Central memory CD8-positive, alpha-beta T cell (primary cell): Measurements from ENCODE around the gene SMIM29.

Experiments used
- ATAC-seq: fragments of 150-1000 bp; cut with Tn5 transposase; replicated peaks from 2 replicates; pipeline ENCODE4 v1.10.0; 2022; ENCODE audit warnings: mild to moderate bottlenecking, moderate FRiP score, moderate number of reproducible peaks; ENCODE audit not compliant: poor library complexity, severe bottlenecking; ENCODE audit errors: extremely low read depth
- DNase-seq, 2 donors: peaks; one replicate each; pipeline ENCODE4 v3.0.0; 2021; ENCODE audit warnings: low spot score in 2 of 2
- H3K27ac Mint-ChIP-seq: one replicate; pipeline ENCODE4 v1.8.0; 2022; ENCODE audit warnings: low read depth, mild to moderate bottlenecking, moderate library complexity, mixed read lengths
- H3K27me3 Mint-ChIP-seq: one replicate; pipeline ENCODE4 v1.8.0; 2022; ENCODE audit warnings: mixed read lengths
- H3K36me3 Mint-ChIP-seq: one replicate; pipeline ENCODE4 v1.8.0; 2022; ENCODE audit warnings: mild to moderate bottlenecking, moderate library complexity, mixed read lengths; ENCODE audit not compliant: insufficient read depth
- H3K4me1 Mint-ChIP-seq: one replicate; pipeline ENCODE4 v1.8.0; 2022; ENCODE audit warnings: mixed read lengths
- H3K4me3 Mint-ChIP-seq: one replicate; pipeline ENCODE4 v1.8.0; 2022; ENCODE audit warnings: mild to moderate bottlenecking, moderate library complexity, mixed read lengths
- H3K9me3 Mint-ChIP-seq: one replicate; pipeline ENCODE4 v1.8.0; 2022; ENCODE audit warnings: mixed read lengths

Gene SMIM29

GRCh38 chr6:34243131-34243771 is 5.6 kb downstream of the SMIM29 start:
- no peaks in the 10 kb centered on the region for H3K9me3 Mint-ChIP-seq
- no peak for DNase-seq
- H3K4me3 Mint-ChIP-seq = no peak overlapping the region

GRCh38 chr6:34242252-34243130 is 6.3 kb downstream of the SMIM29 start:
- Mint-ChIP-seq H3K4me3 (no peak overlapping the region), H3K4me1 (peaks cover 64% of the 10 kb centered on the region), H3K27me3 (no peaks in the 10 kb centered on the region), H3K27ac (peak overlapping the region; percentile 51), H3K36me3 (peaks cover 26% of the 10 kb centered on the region), H3K9me3 (no peaks in the 10 kb centered on the region)
- DNase-seq (no peak), ATAC-seq (no peak)

More at GRCh38 chr6:34243131-34243771, 5.6 kb downstream of the SMIM29 start:
- H3K4me1 Mint-ChIP-seq = peaks cover 70% of the 10 kb centered on the region
- no peak overlapping the region for H3K27ac Mint-ChIP-seq
- peaks cover 28% of the 10 kb centered on the region for H3K36me3 Mint-ChIP-seq
- no peaks in the 10 kb centered on the region for H3K27me3 Mint-ChIP-seq
- no peak for ATAC-seq

GRCh38 chr6:34241351-34242215 is 7.2 kb downstream of the SMIM29 start:
- Mint-ChIP-seq H3K36me3 (peaks cover 25% of the 10 kb centered on the region), H3K27ac (peak overlapping the region; percentile 51), H3K27me3 (no peaks in the 10 kb centered on the region), H3K4me3 (no peak overlapping the region), H3K4me1 (peaks cover 55% of the 10 kb centered on the region), H3K9me3 (no peaks in the 10 kb centered on the region)
- no peak for ATAC-seq
- no peak for DNase-seq

- Mint-ChIP-seq H3K27ac (no peak overlapping the region), H3K27me3 (no peaks in the 10 kb centered on the region), H3K4me3 (no peak overlapping the region), H3K9me3 (no peaks in the 10 kb centered on the region), H3K36me3 (peaks cover 28% of the 10 kb centered on the region), H3K4me1 (peaks cover 56% of the 10 kb centered on the region)
- ATAC-seq = no peak
- no peak for DNase-seq
Observed at GRCh38 chr6:34240329-34241248, 8.2 kb downstream of the SMIM29 start.

GRCh38 chr6:34239893-34240292 is 8.9 kb downstream of the SMIM29 start:
- ATAC-seq (no peak), DNase-seq (no peak)
- no peaks in the 10 kb centered on the region for H3K9me3 Mint-ChIP-seq
- H3K27me3 Mint-ChIP-seq = no peaks in the 10 kb centered on the region
- peak overlapping the region; percentile 49 for H3K27ac Mint-ChIP-seq
- no peak overlapping the region for H3K4me3 Mint-ChIP-seq
- peaks cover 27% of the 10 kb centered on the region for H3K36me3 Mint-ChIP-seq
- H3K4me1 Mint-ChIP-seq = peaks cover 49% of the 10 kb centered on the region

- Mint-ChIP-seq H3K27ac (peak overlapping the region; percentile 49), H3K4me3 (peak overlapping the region; percentile 77), H3K4me1 (peaks cover 49% of the 10 kb centered on the region), H3K36me3 (peaks cover 27% of the 10 kb centered on the region), H3K27me3 (no peaks in the 10 kb centered on the region), H3K9me3 (no peaks in the 10 kb centered on the region)
- DNase-seq = no peak
- no peak for ATAC-seq
Observed at GRCh38 chr6:34239500-34239825, 9.3 kb downstream of the SMIM29 start.

- peaks cover 28% of the 10 kb centered on the region for H3K36me3 Mint-ChIP-seq
- peaks cover 54% of the 10 kb centered on the region for H3K4me1 Mint-ChIP-seq
- no peak for ATAC-seq
Observed at GRCh38 chr6:34238585-34239499, 10.0 kb downstream of the SMIM29 start.

GRCh38 chr6:34237722-34238584 is 10.9 kb downstream of the SMIM29 start:
- Mint-ChIP-seq H3K27ac (peak overlapping the region; percentile 81), H3K4me1 (peaks cover 47% of the 10 kb centered on the region)

More at GRCh38 chr6:34238585-34239499, 10.0 kb downstream of the SMIM29 start:
- peak overlapping the region; percentile 81 for H3K27ac Mint-ChIP-seq
- no peaks in the 10 kb centered on the region for H3K27me3 Mint-ChIP-seq
- no peak for DNase-seq
- no peaks in the 10 kb centered on the region for H3K9me3 Mint-ChIP-seq
- H3K4me3 Mint-ChIP-seq = peak overlapping the region; percentile 77

GRCh38 chr6:34237316-34237721 is 11.5 kb downstream of the SMIM29 start:
- H3K27me3 Mint-ChIP-seq = no peaks in the 10 kb centered on the region
- peaks cover 22% of the 10 kb centered on the region for H3K36me3 Mint-ChIP-seq
- peak overlapping the region; percentile 92 for H3K4me3 Mint-ChIP-seq
- ATAC-seq (no peak), DNase-seq (no peak)
- no peaks in the 10 kb centered on the region for H3K9me3 Mint-ChIP-seq
- peaks cover 40% of the 10 kb centered on the region for H3K4me1 Mint-ChIP-seq
- H3K27ac Mint-ChIP-seq = no peak overlapping the region

More at GRCh38 chr6:34237722-34238584, 10.9 kb downstream of the SMIM29 start:
- Mint-ChIP-seq H3K9me3 (no peaks in the 10 kb centered on the region), H3K36me3 (peaks cover 26% of the 10 kb centered on the region), H3K4me3 (peak overlapping the region; percentile 77), H3K27me3 (no peaks in the 10 kb centered on the region)
- DNase-seq (peak in 1 of 2 donors; percentile 53), ATAC-seq (no peak)

GRCh38 chr6:34236443-34237315 is 12.1 kb downstream of the SMIM29 start, which contains the start of gene HMGA1:
TSS of gene HMGA1 (plus strand) at chr6:34236873. CDS start at chr6:34240781, 3,908 bp downstream.
- Mint-ChIP-seq H3K4me3 (peak within 1 kb of the TSS; percentile 92), H3K4me1 (peaks cover 36% of the 10 kb centered on the region), H3K9me3 (no peaks in the 10 kb centered on the region), H3K27ac (peak within 1 kb of the TSS; percentile 98), H3K36me3 (peaks cover 19% of the 10 kb centered on the region), H3K27me3 (no peaks in the 10 kb centered on the region)
- DNase-seq (peak; percentile 78 to 81), ATAC-seq (peak; percentile 79)
